ENCODE measurements around the gene GRIP2. TPM values are rescaled to one million over a fixed set of nuclear protein-coding genes. Genes with fewer than 3 reads are reported as not detected.

GRIP2 gene
- total RNA-seq, 1 donor from 2014 or later: 3.3 TPM

GRCh38 chr3:14552717-14553116, 12.6 kb upstream of the GRIP2 start:
- Histone ChIP-seq H3K9me3 (ENCODE audit: insufficient read depth, low read depth, low read length) (no peaks in the 10 kb centered on the region), H4K20me1 (ENCODE audit: insufficient read depth, low read length) (no peaks in the 10 kb centered on the region), H2AFZ (ENCODE audit: low read depth, low read length) (no peak overlapping the region), H3K27me3 (ENCODE audit: insufficient read depth, low read length) (peaks cover 52% of the 10 kb centered on the region), H3K79me2 (ENCODE audit: insufficient read depth, low read length) (no peaks in the 10 kb centered on the region), H3K36me3 (ENCODE audit: insufficient read depth, low read length) (no peaks in the 10 kb centered on the region), H3K27ac (ENCODE audit: low read depth, low read length) (no peak overlapping the region), H3K4me1 (ENCODE audit: insufficient read depth, low read length) (peaks cover 11% of the 10 kb centered on the region), H3K9ac (ENCODE audit: low read length) (no peak overlapping the region), H3K4me2 (ENCODE audit: low read length) (no peak overlapping the region), H3K4me3 (ENCODE audit: insufficient read depth, low read depth, low read length) (no peak overlapping the region)
- peaks cover 64% of the 10 kb centered on the region for H3K27me3 Mint-ChIP-seq (ENCODE audit: low read depth, unreplicated experiment)
- FAIRE-seq (no peak), DNase-seq (ENCODE audit: low read depth) (no peak)
- TF ChIP-seq, protein P1, sequence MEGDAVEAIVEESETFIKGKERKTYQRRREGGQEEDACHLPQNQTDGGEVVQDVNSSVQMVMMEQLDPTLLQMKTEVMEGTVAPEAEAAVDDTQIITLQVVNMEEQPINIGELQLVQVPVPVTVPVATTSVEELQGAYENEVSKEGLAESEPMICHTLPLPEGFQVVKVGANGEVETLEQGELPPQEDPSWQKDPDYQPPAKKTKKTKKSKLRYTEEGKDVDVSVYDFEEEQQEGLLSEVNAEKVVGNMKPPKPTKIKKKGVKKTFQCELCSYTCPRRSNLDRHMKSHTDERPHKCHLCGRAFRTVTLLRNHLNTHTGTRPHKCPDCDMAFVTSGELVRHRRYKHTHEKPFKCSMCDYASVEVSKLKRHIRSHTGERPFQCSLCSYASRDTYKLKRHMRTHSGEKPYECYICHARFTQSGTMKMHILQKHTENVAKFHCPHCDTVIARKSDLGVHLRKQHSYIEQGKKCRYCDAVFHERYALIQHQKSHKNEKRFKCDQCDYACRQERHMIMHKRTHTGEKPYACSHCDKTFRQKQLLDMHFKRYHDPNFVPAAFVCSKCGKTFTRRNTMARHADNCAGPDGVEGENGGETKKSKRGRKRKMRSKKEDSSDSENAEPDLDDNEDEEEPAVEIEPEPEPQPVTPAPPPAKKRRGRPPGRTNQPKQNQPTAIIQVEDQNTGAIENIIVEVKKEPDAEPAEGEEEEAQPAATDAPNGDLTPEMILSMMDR (IDR thresholded peaks at IDR 0.05; ENCODE audit: insufficient read depth, low read depth, low read length): no peak
- no peak for TF ChIP-seq EZH2 (IDR thresholded peaks at IDR 0.05; ENCODE audit: insufficient read depth, low read length)
- H3K4me3 Mint-ChIP-seq (ENCODE audit: unreplicated experiment): no peak overlapping the region
- H3K36me3 Mint-ChIP-seq (ENCODE audit: low read depth, unreplicated experiment): no peaks in the 10 kb centered on the region
- no peaks in the 10 kb centered on the region for H3K9me3 Mint-ChIP-seq (ENCODE audit: unreplicated experiment)
- H3K27ac Mint-ChIP-seq (ENCODE audit: unreplicated experiment): no peak overlapping the region
- peaks cover 9% of the 10 kb centered on the region for H3K4me1 Mint-ChIP-seq (ENCODE audit: low read depth, unreplicated experiment)

DNA sequence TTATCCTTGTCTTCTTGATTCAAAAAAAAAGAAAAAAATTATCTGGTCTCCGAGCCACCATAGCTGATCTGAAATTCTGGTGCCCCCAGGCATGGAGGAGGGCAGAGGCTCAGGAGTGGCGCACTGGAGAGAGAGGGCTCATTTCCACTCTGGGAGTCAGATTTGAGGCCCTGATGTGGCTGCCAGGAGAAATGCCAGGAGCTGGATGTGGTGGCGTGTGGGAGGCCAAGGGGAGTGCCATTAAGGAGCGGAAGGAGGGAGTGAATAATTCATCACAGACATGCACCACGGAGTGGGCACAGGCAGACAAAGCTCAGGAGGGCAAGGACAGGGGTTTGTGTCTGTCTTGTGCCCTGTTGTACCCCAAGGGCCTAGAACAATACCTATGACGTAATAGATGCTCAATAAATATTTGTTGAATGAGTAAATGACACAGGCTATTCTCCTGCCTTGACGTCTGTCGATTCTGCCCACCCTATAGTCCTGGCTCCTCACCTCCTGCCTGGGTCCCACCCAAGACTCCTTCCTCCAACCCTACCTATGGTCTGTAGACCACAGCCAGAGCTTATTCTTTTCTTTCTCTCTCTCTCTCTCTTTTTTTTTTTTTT, 12.0 kb upstream of the GRIP2 start:
- H3K27ac ChIP-seq (ENCODE audit: low read depth, low read length): no peak overlapping the region
- H3K9me3 Mint-ChIP-seq (ENCODE audit: unreplicated experiment): no peaks in the 10 kb centered on the region
- H3K79me2 ChIP-seq (ENCODE audit: insufficient read depth, low read length): no peaks in the 10 kb centered on the region
- no peaks in the 10 kb centered on the region for H3K9me3 ChIP-seq (ENCODE audit: insufficient read depth, low read depth, low read length)
- H4K20me1 ChIP-seq (ENCODE audit: insufficient read depth, low read length): no peaks in the 10 kb centered on the region
- H3K4me3 Mint-ChIP-seq (ENCODE audit: unreplicated experiment): no peak overlapping the region
- no peak overlapping the region for H3K4me3 ChIP-seq (ENCODE audit: insufficient read depth, low read depth, low read length)
- H3K27ac Mint-ChIP-seq (ENCODE audit: unreplicated experiment): peak overlapping the region; percentile 51
- H3K27me3 Mint-ChIP-seq (ENCODE audit: low read depth, unreplicated experiment): peaks cover 67% of the 10 kb centered on the region
- no peak overlapping the region for H2AFZ ChIP-seq (ENCODE audit: low read depth, low read length)
- peaks cover 11% of the 10 kb centered on the region for H3K4me1 ChIP-seq (ENCODE audit: insufficient read depth, low read length)
- DNase-seq (ENCODE audit: low read depth) (no peak), FAIRE-seq (no peak)
- no peak overlapping the region for H3K4me2 ChIP-seq (ENCODE audit: low read length)
- H3K36me3 ChIP-seq (ENCODE audit: insufficient read depth, low read length): no peaks in the 10 kb centered on the region
- no peak for TF ChIP-seq EZH2 (IDR thresholded peaks at IDR 0.05; ENCODE audit: insufficient read depth, low read length)
- TF ChIP-seq, protein P1 (IDR thresholded peaks at IDR 0.05; ENCODE audit: insufficient read depth, low read depth, low read length): no peak
- H3K9ac ChIP-seq (ENCODE audit: low read length): no peak overlapping the region
- peaks cover 9% of the 10 kb centered on the region for H3K4me1 Mint-ChIP-seq (ENCODE audit: low read depth, unreplicated experiment)
- H3K36me3 Mint-ChIP-seq (ENCODE audit: low read depth, unreplicated experiment): no peaks in the 10 kb centered on the region
- H3K27me3 ChIP-seq (ENCODE audit: insufficient read depth, low read length): peaks cover 52% of the 10 kb centered on the region

Data from astrocyte (in vitro differentiated cells and primary cell).